SK-N-MC (cell line): Measurements from ENCODE around the gene GPR15.

Experiments
- DNase-seq: peaks from one replicate; pipeline ENCODE4 v3.0.0-alpha.2; 2011; ENCODE audit warnings: low read depth, low spot score
- H3K27ac ChIP-seq: fragments of 200-600 bp; sonication (generic); 2 replicates; pipeline ENCODE4 v1.5.1; 2016; ENCODE audit warnings: mixed run types
- H3K36me3 ChIP-seq: fragments of 200-600 bp; sonication (generic); 2 replicates; pipeline ENCODE4 v1.6.1; 2017; ENCODE audit warnings: antibody characterized with exemption, low read length, mixed read lengths; ENCODE audit not compliant: insufficient read depth
- H3K4me3 ChIP-seq: fragments of 200-600 bp; sonication (generic); 2 replicates; pipeline ENCODE4 v1.5.1; 2016
- H3K9ac ChIP-seq: fragments of 200-600 bp; sonication (generic); 2 replicates; pipeline ENCODE4 v1.8.0; 2017; ENCODE audit warnings: mixed run types, mixed read lengths; ENCODE audit not compliant: insufficient read length
- H3K9me3 ChIP-seq: fragments of 200-600 bp; sonication (generic); 2 replicates; pipeline ENCODE4 v1.6.1; 2017; ENCODE audit warnings: low read depth, mild to moderate bottlenecking, antibody characterized with exemption, low read length, moderate library complexity, mixed read lengths
- EZH2 ChIP-seq: fragments of 200-600 bp; sonication (generic); IDR thresholded peaks from one replicate; pipeline ENCODE4 v1.6.1; 2017; ENCODE audit warnings: antibody characterized with exemption
- FOXP2 ChIP-seq: optimal IDR thresholded peaks from 2 replicates; pipeline ENCODE3; 2011; ENCODE audit warnings: mild to moderate bottlenecking, moderate library complexity; ENCODE audit not compliant: insufficient read depth; ENCODE audit errors: extremely low read length, control extremely low read depth
- POLR2AphosphoS5 ChIP-seq: IDR thresholded peaks from 2 replicates; pipeline ENCODE4 v1.6.1; 2012; ENCODE audit warnings: mild to moderate bottlenecking, low read depth, low read length, borderline replicate concordance

The GPR15 gene

DNA sequence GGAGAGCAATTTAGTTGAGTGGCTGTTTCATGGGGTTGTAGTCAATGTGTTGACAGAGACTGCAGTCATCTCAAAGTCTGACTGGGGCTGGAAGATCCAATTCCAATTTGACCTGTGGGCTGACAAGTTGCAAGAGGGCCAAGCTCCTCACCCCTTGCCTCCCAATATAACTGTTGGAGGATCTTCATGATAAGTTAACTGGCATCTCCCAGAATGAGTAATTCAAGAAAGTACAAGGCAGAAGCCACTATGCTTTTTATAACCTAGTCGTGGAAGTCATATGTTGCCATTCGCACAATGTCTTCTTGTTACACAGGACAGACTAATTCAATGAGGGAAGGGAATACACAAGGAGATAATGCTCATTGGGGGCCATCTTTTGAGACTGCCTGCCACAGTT lies 29.1 kb downstream of the GPR15 start:
- Histone ChIP-seq H3K9me3 (no peaks in the 10 kb centered on the region), H3K4me3 (no peak overlapping the region), H3K27ac (no peak overlapping the region), H3K36me3 (no peaks in the 10 kb centered on the region), H3K9ac (no peak overlapping the region)
- DNase-seq, result no peak
- TF ChIP-seq FOXP2, result no peak
- no peak for TF ChIP-seq EZH2
- TF ChIP-seq POLR2AphosphoS5, result no peak

DNA sequence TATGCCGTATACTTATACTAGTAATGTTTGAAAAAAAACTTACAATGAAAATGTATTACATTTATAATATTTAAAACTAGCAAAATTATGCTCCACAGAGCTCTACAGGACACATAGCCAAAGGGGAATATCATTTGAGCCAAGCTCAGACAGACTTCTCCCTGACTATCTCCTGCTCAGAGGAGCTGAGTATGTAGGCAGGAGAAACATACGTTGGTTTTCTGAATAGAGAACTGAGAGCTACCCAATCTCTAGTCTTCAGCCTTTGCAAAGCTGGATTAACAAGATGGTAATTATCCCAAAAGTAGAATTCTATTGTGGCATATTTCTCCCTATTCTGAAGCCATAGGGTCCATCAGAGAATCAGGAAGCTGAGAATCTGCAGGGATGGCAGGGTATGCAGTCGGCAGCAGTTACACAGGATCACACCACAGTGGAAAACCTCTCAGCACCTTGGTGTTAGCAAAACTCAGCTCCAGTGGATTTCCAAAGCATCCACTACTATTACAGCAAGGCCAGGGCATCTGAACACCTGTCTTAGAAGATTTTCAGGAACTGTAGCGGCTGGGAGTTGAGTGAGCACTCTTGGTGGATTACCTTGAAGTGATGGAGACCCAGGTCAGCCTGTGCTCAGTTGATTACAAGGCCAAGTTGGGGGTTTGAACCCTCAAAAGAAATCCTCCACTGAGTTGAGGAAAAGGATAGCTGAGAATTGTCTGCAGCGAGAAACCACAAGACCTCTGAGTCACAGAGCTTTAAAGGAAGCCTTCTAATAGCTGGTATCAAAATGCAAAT lies 30.1 kb downstream of the GPR15 start:
- no peak overlapping the region for H3K27ac ChIP-seq
- no peak for TF ChIP-seq FOXP2
- TF ChIP-seq POLR2AphosphoS5, result no peak
- TF ChIP-seq EZH2, result no peak
- DNase-seq, result no peak
- no peak overlapping the region for H3K9ac ChIP-seq
- H3K36me3 ChIP-seq, result no peaks in the 10 kb centered on the region
- H3K4me3 ChIP-seq, result no peak overlapping the region
- H3K9me3 ChIP-seq, result no peaks in the 10 kb centered on the region

DNA sequence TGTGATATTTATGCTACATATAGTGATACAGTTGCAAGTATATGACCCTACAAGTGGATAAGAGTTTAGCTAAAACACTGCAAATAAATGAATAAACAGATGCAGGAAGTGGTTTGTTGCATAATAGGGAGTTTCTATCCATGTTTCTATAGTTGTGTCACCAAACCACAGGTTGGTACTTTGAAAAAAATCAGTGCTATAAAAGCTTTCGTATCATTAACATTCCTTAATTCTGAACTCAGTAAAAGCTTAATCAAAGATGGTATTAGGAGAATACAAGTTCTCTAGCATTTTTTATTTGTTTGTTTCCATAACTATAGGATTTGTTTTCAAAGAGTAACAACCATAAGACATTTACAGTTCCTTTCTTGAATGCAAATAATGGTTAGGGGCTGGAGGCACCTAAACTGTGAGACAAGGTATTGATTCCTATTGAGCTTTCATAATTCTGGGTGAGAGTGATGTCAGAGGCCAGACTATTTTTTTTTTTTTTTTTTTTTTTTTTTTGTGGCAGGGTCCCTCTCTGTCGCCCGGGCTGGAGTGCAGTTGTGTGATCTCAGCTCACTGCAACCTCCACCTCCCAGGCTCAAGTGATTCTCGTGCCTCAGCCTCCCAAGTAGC lies 32.0 kb downstream of the GPR15 start:
- Histone ChIP-seq H3K4me3 (no peak overlapping the region), H3K36me3 (no peaks in the 10 kb centered on the region), H3K9me3 (no peaks in the 10 kb centered on the region), H3K9ac (no peak overlapping the region), H3K27ac (no peak overlapping the region)
- no peak for TF ChIP-seq EZH2
- TF ChIP-seq FOXP2, result no peak
- no peak for TF ChIP-seq POLR2AphosphoS5
- DNase-seq, result peak; percentile 34

DNA sequence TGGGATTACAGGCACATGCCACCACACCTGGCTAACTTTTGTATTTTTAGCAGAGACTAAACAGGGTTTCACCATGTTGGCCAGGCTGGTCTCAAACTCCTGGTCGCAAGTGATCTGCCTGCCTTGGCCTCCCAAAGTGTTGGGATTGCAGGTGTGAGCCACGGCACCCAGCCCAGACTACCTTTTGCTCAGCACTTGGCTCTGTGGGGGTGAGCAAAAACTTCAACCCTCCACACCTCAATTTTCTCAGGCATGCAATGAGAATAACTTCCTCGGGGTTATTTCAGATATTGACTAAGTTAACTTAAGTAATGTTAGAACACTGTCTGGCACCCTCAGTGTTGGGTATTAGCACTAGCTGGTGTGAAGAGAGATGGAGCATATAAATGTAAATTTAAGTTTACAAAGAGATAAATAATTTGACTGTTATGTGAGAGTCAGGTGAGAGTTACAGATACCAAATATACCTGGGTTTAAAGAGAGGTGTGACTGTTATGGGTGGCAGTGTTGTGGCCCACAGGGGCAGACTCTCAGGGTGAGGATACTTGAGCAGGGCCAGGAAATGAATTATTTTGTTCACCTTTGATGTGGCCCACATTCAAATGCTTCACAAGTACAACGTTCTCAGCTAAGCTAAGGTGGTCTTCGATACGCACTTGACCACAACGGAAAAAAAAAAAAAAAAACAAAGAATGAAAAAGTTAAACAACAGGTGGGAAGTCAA lies 32.7 kb downstream of the GPR15 start:
- Histone ChIP-seq H3K9ac (no peak overlapping the region), H3K9me3 (no peaks in the 10 kb centered on the region), H3K36me3 (no peaks in the 10 kb centered on the region), H3K4me3 (no peak overlapping the region), H3K27ac (no peak overlapping the region)
- TF ChIP-seq EZH2 (no peak), POLR2AphosphoS5 (no peak), FOXP2 (no peak)
- DNase-seq, result no peak

DNA sequence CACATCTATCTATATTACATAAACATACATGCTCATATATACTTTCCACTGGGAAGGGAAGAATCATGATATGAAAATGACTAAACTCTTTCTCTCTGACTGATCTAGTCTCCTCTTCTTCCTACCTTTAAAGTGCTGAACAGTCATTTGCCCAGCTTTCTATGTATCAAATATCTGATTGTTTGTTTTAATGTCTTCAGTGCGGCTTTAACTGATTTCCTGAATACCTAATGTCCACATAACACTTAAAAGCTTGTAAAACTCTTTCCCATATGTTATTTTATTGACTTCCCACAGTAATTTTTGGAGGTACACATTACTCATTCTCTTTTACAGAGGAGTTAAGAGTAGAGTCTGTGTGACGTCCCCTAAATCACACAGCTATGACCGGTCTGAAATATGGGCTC lies 33.5 kb downstream of the GPR15 start:
- H3K27ac ChIP-seq, result no peak overlapping the region
- no peak overlapping the region for H3K9ac ChIP-seq
- no peak overlapping the region for H3K4me3 ChIP-seq
- no peaks in the 10 kb centered on the region for H3K9me3 ChIP-seq
- DNase-seq, result no peak
- no peaks in the 10 kb centered on the region for H3K36me3 ChIP-seq
- TF ChIP-seq EZH2 (no peak), POLR2AphosphoS5 (no peak), FOXP2 (no peak)

DNA sequence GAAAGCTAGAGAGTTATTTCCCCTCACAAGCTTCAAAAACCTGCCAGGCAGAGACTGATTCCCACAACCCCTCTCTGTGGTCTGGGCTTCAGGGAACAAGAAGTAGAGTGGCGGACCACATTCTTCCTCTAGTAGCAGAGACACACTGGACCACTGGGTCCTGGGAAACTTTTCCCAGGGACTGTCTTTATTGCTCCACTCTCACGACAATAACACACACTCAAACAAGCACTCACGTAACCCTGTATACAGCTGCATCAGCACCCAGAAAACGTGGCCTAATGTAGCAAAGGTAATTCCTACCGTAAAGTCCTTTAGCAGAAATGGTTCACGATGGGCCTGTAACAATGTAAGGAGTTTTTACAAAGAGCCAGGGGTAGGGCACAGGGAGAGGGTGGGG lies 34.1 kb downstream of the GPR15 start:
- DNase-seq, result no peak
- Histone ChIP-seq H3K27ac (no peak overlapping the region), H3K9me3 (no peaks in the 10 kb centered on the region), H3K36me3 (no peaks in the 10 kb centered on the region), H3K9ac (no peak overlapping the region), H3K4me3 (no peak overlapping the region)
- TF ChIP-seq POLR2AphosphoS5, result no peak
- TF ChIP-seq FOXP2, result no peak
- no peak for TF ChIP-seq EZH2

DNA sequence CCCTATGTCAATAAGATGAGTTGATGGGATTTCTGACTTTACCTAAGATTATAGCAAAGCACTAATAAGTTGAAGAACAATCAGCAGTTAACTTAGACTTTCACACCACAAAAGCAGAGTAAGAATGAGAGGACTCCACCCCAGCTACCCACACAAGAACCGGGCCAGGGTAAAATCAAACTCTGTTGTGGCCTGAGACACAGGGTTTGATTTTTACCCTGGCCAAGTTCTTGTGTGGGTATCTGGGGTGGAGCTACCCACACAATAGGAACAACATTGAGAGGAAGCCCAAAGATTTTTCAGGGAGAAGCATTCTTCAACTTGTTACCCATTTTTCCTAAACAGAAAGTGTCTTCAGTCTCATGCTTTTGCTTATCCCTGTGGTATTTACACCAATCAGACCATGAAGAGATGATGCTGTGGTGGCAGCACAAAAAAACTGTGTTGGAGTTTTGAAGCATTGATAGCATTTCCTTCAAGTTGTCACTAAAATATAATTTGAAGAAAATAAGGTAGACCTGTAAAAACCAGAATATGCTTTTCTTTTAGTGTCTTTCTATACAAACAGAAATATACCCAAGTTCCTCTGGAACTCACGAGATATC lies 36.0 kb downstream of the GPR15 start:
- DNase-seq, result no peak
- Histone ChIP-seq H3K4me3 (no peak overlapping the region), H3K9me3 (no peaks in the 10 kb centered on the region), H3K36me3 (no peaks in the 10 kb centered on the region), H3K9ac (no peak overlapping the region), H3K27ac (no peak overlapping the region)
- TF ChIP-seq EZH2 (no peak), FOXP2 (no peak), POLR2AphosphoS5 (no peak)

DNA sequence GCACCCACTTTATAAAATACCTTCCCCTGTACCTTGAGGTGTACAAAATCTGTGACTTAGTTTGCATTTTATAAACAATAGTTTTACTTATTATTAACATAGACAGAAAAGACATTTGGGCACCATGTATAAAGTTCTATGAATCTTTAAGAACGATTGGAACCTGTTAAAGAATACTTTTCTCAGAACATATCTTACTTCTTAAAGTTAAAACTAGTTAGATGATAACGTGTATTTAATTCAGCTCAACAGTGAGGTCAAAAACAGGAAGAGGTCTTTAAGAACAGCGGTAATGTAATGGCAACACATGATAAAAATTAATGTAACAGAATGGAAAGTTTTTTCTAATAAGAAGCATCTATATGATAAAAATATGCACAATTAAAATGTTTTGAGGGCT lies 36.6 kb downstream of the GPR15 start:
- TF ChIP-seq FOXP2 (no peak), EZH2 (no peak), POLR2AphosphoS5 (no peak)
- no peak overlapping the region for H3K27ac ChIP-seq
- no peaks in the 10 kb centered on the region for H3K9me3 ChIP-seq
- no peak overlapping the region for H3K9ac ChIP-seq
- no peaks in the 10 kb centered on the region for H3K36me3 ChIP-seq
- H3K4me3 ChIP-seq, result no peak overlapping the region
- DNase-seq, result no peak
